Neuronal stem cell (in vitro differentiated cells): ENCODE data around the gene LITAF.
A peak's percentile ranks its signal among the peaks of the same experiment; 100 is the strongest.

Experiments
- DNase-seq: peaks from one replicate; pipeline ENCODE4 v3.0.0-alpha.2; 2013; ENCODE audit warnings: low spot score
- H2AFZ ChIP-seq: one replicate; pipeline ENCODE4 v1.6.1; 2013; ENCODE audit warnings: mild to moderate bottlenecking, low read length, inconsistent platforms
- H2AK5ac ChIP-seq: 2 replicates; pipeline ENCODE4 v1.6.1; 2013; ENCODE audit warnings: low read depth, mild to moderate bottlenecking, inconsistent platforms, low read length, moderate library complexity, mixed read lengths
- H2BK120ac ChIP-seq: 2 replicates; pipeline ENCODE4 v1.6.1; 2013; ENCODE audit warnings: low read depth, mild to moderate bottlenecking, inconsistent platforms, low read length, moderate library complexity, mixed read lengths
- H2BK12ac ChIP-seq: one replicate; pipeline ENCODE4 v1.6.1; 2013; ENCODE audit warnings: low read length, inconsistent platforms
- H2BK15ac ChIP-seq: 2 replicates; pipeline ENCODE4 v1.6.1; 2013; ENCODE audit warnings: mild to moderate bottlenecking, low read length, inconsistent platforms, mixed read lengths
- H2BK5ac ChIP-seq: one replicate; pipeline ENCODE4 v1.6.1; 2013; ENCODE audit warnings: inconsistent platforms, mild to moderate bottlenecking, low read length, moderate library complexity
- H3K14ac ChIP-seq: one replicate; pipeline ENCODE4 v1.6.1; 2013; ENCODE audit warnings: low read length, inconsistent platforms
- H3K18ac ChIP-seq: 2 replicates; pipeline ENCODE4 v1.6.1; 2013; ENCODE audit warnings: low read length, inconsistent platforms
- H3K23ac ChIP-seq: 2 replicates; pipeline ENCODE4 v1.6.1; 2013; ENCODE audit warnings: low read depth, mild to moderate bottlenecking, mixed read lengths, low read length, inconsistent platforms; ENCODE audit not compliant: poor library complexity
- H3K27ac ChIP-seq: replicated peaks from 3 replicates; pipeline ENCODE4 v1.5.1; 2013; ENCODE audit warnings: low read length, inconsistent platforms
- H3K27me3 ChIP-seq, 3 experiments: 2 replicates each; pipeline ENCODE4 v1.6.1; 2013; ENCODE audit warnings: low read length in 3 of 3, mild to moderate bottlenecking in 2 of 3, inconsistent platforms in 1 of 3, low read depth in 1 of 3, mixed read lengths in 1 of 3, moderate library complexity in 1 of 3; ENCODE audit not compliant: control insufficient read depth in 3 of 3, insufficient read depth in 3 of 3
- H3K36me3 ChIP-seq, 2 donors: replicated peaks in 1 of 2; 2 replicates each; pipeline ENCODE4 v1.6.1; 2013; ENCODE audit warnings: low read length in 2 of 2; ENCODE audit not compliant: control insufficient read depth in 2 of 2, insufficient read depth in 2 of 2
- H3K4ac ChIP-seq: 2 replicates; pipeline ENCODE4 v1.6.1; 2013; ENCODE audit warnings: inconsistent platforms, mild to moderate bottlenecking, low read length, moderate library complexity
- H3K4me1 ChIP-seq, 2 donors: 1 replicate in 1 of 2; 2 replicates in 1 of 2; pipeline ENCODE4 v1.6.1; 2013; ENCODE audit warnings: low read length in 2 of 2, low read depth in 1 of 2; ENCODE audit not compliant: control insufficient read depth in 2 of 2, insufficient read depth in 1 of 2
- H3K4me2 ChIP-seq: one replicate; pipeline ENCODE4 v1.6.1; 2013; ENCODE audit warnings: mild to moderate bottlenecking, low read length, inconsistent platforms; ENCODE audit not compliant: insufficient read depth, poor library complexity, severe bottlenecking
- H3K4me3 ChIP-seq, 2 donors: 2 replicates each; pipeline ENCODE4 v1.5.1; 2013; ENCODE audit warnings: low read length in 2 of 2, mild to moderate bottlenecking in 2 of 2, inconsistent platforms in 1 of 2, moderate library complexity in 1 of 2
- H3K79me1 ChIP-seq: one replicate; pipeline ENCODE4 v1.6.1; 2013; ENCODE audit warnings: low read depth, mild to moderate bottlenecking, inconsistent platforms, low read length, moderate library complexity
- H3K9ac ChIP-seq: one replicate; pipeline ENCODE4 v1.6.1; 2013; ENCODE audit warnings: mild to moderate bottlenecking, low read depth, low read length, inconsistent platforms; ENCODE audit not compliant: poor library complexity
- H3K9me3 ChIP-seq, 2 donors: replicated peaks in 1 of 2; 2 replicates each; pipeline versions ENCODE3 to v1.6.1; 2013; ENCODE audit warnings: low read length in 2 of 2, mild to moderate bottlenecking in 2 of 2, inconsistent platforms in 1 of 2, low read depth in 1 of 2, mixed read lengths in 1 of 2, moderate library complexity in 1 of 2; ENCODE audit not compliant: control insufficient read depth in 2 of 2, insufficient read depth in 1 of 2
- H4K8ac ChIP-seq: one replicate; pipeline ENCODE4 v1.6.1; 2013; ENCODE audit warnings: low read depth, mild to moderate bottlenecking, inconsistent platforms, low read length, moderate library complexity
- H4K91ac ChIP-seq: one replicate; pipeline ENCODE4 v1.6.1; 2013; ENCODE audit warnings: low read length, low read depth, mild to moderate bottlenecking, inconsistent platforms; ENCODE audit not compliant: poor library complexity
- WGBS, 2 donors: extraction: QIAGEN DNeasy Blood & Tissue Kit; methylation state at CpG; one replicate each; pipeline ENCODE4 v1.1.7; 2013; ENCODE audit warnings: missing lambda C conversion rate in 2 of 2, mixed read lengths in 1 of 2; ENCODE audit not compliant: insufficient read length in 2 of 2, insufficient replicate concordance in 1 of 2; ENCODE audit errors: extremely low coverage in 2 of 2; 5-methylcytosine and 5-hydroxymethylcytosine counted together

LITAF gene

DNA sequence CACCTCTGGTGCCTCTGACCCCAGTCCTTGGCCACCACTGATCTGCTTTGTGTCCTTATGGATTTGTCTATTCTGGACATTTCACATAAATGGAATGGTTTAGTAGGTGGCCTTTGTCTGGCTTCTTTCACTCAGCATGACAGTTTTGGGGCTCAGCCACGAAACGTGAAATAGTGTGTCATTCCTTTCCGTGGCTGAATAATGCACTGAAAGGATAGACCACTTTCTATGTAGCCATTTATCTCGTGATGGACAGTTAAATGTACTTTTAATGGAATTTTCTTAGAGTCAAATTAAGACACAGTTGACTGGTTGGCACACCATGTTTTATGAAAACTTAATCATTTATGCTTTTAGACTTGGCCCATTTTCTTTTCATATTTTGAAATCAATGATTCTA is 57.4 kb downstream of the LITAF start:
- H3K9me3 ChIP-seq = no peaks in the 10 kb centered on the region
- H2AFZ ChIP-seq = no peak overlapping the region
- H2AK5ac ChIP-seq = no peak overlapping the region
- H2BK5ac ChIP-seq = no peak overlapping the region
- no peak overlapping the region for H3K27ac ChIP-seq
- no peak overlapping the region for H3K18ac ChIP-seq
- no peaks in the 10 kb centered on the region for H3K36me3 ChIP-seq
- no CpG with 5 or more reads among the region's 4 CpGs for WGBS, 2 donors
- no peak overlapping the region for H4K8ac ChIP-seq
- no peak overlapping the region for H2BK12ac ChIP-seq
- H3K4me2 ChIP-seq = no peak overlapping the region
- H3K14ac ChIP-seq = no peak overlapping the region
- H3K4me1 ChIP-seq = peaks cover 6 to 7% of the 10 kb centered on the region in 2 donors
- no peak overlapping the region for H3K9ac ChIP-seq
- H3K27me3 ChIP-seq = peaks cover 0 to 3% (median 0%) of the 10 kb centered on the region in 3 experiments
- no peak overlapping the region for H2BK15ac ChIP-seq
- H3K4me3 ChIP-seq = no peak overlapping the region
- no peaks in the 10 kb centered on the region for H3K79me1 ChIP-seq
- DNase-seq = no peak
- H2BK120ac ChIP-seq = no peak overlapping the region
- no peak overlapping the region for H3K4ac ChIP-seq
- H4K91ac ChIP-seq = no peak overlapping the region
- H3K23ac ChIP-seq = no peak overlapping the region

- no peak overlapping the region for H3K4ac ChIP-seq
- H2BK15ac ChIP-seq = no peak overlapping the region
- H2BK120ac ChIP-seq = no peak overlapping the region
- no CpG with 5 or more reads among the region's 11 CpGs for WGBS, 2 donors
- H2AK5ac ChIP-seq = no peak overlapping the region
- DNase-seq = no peak
- no peaks in the 10 kb centered on the region for H3K9me3 ChIP-seq
- no peaks in the 10 kb centered on the region for H3K79me1 ChIP-seq
- H3K18ac ChIP-seq = no peak overlapping the region
- H4K91ac ChIP-seq = no peak overlapping the region
- H3K14ac ChIP-seq = no peak overlapping the region
- H3K4me2 ChIP-seq = no peak overlapping the region
- H3K23ac ChIP-seq = peak overlapping the region; percentile 50
- H4K8ac ChIP-seq = no peak overlapping the region
- H3K4me1 ChIP-seq = peaks cover 6 to 7% of the 10 kb centered on the region in 2 donors
- H3K9ac ChIP-seq = no peak overlapping the region
- no peak overlapping the region for H3K4me3 ChIP-seq
- no peak overlapping the region for H2BK12ac ChIP-seq
- H3K27ac ChIP-seq = no peak overlapping the region
- H3K27me3 ChIP-seq = peaks cover 0 to 3% (median 0%) of the 10 kb centered on the region in 3 experiments
- no peak overlapping the region for H2BK5ac ChIP-seq
- no peak overlapping the region for H2AFZ ChIP-seq
- H3K36me3 ChIP-seq = no peaks in the 10 kb centered on the region
These were observed 58.7 kb downstream of the LITAF start for GRCh38 chr16:11528053-11528452.

DNA sequence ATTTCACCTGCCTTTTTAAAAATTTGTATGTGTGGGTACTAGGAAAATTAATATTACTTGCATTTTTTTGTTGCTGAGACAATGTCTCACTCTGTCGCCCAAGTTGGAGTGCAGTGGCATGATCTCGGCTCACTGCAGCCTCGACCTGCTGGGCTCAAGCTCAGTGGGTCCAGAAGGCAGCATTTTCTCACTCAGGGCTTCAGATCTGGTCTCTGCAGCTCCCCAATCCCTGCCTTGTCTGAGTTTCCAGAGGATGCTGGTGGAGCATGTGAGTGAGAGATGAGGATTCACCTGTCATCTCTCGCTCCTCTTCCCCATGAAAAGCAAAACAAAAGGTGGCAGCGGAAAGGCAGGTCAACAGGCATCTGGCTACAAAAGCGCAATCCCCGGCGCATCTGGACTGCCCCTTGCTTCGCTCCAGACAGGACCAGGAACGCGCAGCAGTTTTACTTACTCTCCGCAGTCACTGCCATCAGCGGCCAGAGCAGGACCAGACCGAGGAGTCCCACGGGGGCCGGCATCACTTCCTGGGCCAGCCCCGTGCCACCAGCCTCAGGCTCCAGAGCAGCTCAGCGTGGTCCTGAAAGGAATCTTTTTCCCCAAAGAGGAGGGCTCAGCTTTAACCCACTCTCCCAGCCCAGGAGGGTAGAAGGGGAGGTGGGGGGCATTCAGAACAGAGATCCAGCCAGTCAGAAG is 59.9 kb downstream of the LITAF start:
- Histone ChIP-seq H3K14ac (no peak overlapping the region), H3K9ac (no peak overlapping the region), H2AFZ (peak overlapping the region; percentile 93), H3K79me1 (no peaks in the 10 kb centered on the region), H3K18ac (peak overlapping the region; percentile 91), H3K4ac (no peak overlapping the region), H4K8ac (no peak overlapping the region), H3K9me3 (peaks cover 0 to 3% of the 10 kb centered on the region in 2 donors), H2BK12ac (no peak overlapping the region), H2AK5ac (no peak overlapping the region), H3K36me3 (no peaks in the 10 kb centered on the region), H3K27me3 (peaks cover 0 to 3% (median 0%) of the 10 kb centered on the region in 3 experiments), H2BK5ac (no peak overlapping the region), H4K91ac (no peak overlapping the region), H3K27ac (no peak overlapping the region), H3K23ac (no peak overlapping the region), H3K4me2 (peak overlapping the region; percentile 52), H2BK15ac (no peak overlapping the region), H3K4me1 (peaks cover 6 to 7% of the 10 kb centered on the region in 2 donors), H3K4me3 (peak overlapping the region in 1 of 2 donors; percentile 37), H2BK120ac (no peak overlapping the region)
- WGBS, 2 donors = no CpG with 5 or more reads among the region's 18 CpGs
- DNase-seq = no peak

GRCh38 chr16:11524098-11524760 is 62.5 kb downstream of the LITAF start:
- Histone ChIP-seq H2BK15ac (no peak overlapping the region), H3K36me3 (no peaks in the 10 kb centered on the region), H3K79me1 (no peaks in the 10 kb centered on the region), H3K4me2 (no peak overlapping the region), H3K4me3 (no peak overlapping the region), H2BK120ac (no peak overlapping the region), H4K8ac (no peak overlapping the region), H3K9me3 (peaks cover 0 to 14% of the 10 kb centered on the region in 2 donors), H4K91ac (no peak overlapping the region), H3K27me3 (peaks cover 0 to 3% (median 0%) of the 10 kb centered on the region in 3 experiments), H2AK5ac (no peak overlapping the region), H2BK12ac (no peak overlapping the region), H3K14ac (no peak overlapping the region), H3K9ac (no peak overlapping the region), H3K23ac (no peak overlapping the region), H3K4ac (no peak overlapping the region), H3K27ac (no peak overlapping the region), H2AFZ (no peak overlapping the region), H2BK5ac (no peak overlapping the region), H3K4me1 (peaks cover 6 to 7% of the 10 kb centered on the region in 2 donors), H3K18ac (no peak overlapping the region)
- 100% methylated on average over 3 of the region's 6 CpGs; no CpG with 5 or more reads in 1 of the 2 donors for WGBS, 2 donors
- no peak for DNase-seq
